Adrenal gland (tissue), 5 donors: ENCODE results near the gene BACH2.

ENCODE experiments used
- CTCF ChIP-seq, 6 experiments: fragments of 450-650 bp in 4 of 6; fragments of 200-600 bp in 2 of 6; sonication (generic) in 1 of 6; IDR thresholded peaks; 1 replicate in 5 of 6; 2 replicates in 1 of 6; pipeline versions ENCODE4 v1.5.1 to v1.8.0; 2016 to 2021; ENCODE audit warnings: antibody characterized with exemption in 6 of 6, mild to moderate bottlenecking in 2 of 6, moderate library complexity in 1 of 6
- POLR2A ChIP-seq, 2 donors: fragments of 450-650 bp; IDR thresholded peaks; one replicate each; pipeline ENCODE4 v1.6.1; 2017; ENCODE audit warnings: antibody characterized with exemption in 2 of 2, mild to moderate bottlenecking in 2 of 2, moderate library complexity in 1 of 2
- donor health status: DM: no; HTN: no; CAD: no.

- no peak for TF ChIP-seq POLR2A (IDR thresholded peaks at IDR 0.05)
- TF ChIP-seq CTCF (IDR thresholded peaks at IDR 0.05) = no peak
Measured at GRCh38 chr6:90100059-90100665, 196.5 kb downstream of the BACH2 start.
